Glutamatergic neuron (in vitro differentiated cells): Measurements from ENCODE around the gene DACT2. TPM values are rescaled to one million over a fixed set of nuclear protein-coding genes. Genes with fewer than 3 reads are reported as not detected.
"Not testable (repeated sequence)": the region's sequence is repeated elsewhere in the genome, so short reads cannot be mapped to it uniquely, and the experiment has no call there.

ENCODE experiments used
- DNase-seq: peaks from one replicate; pipeline ENCODE4 v3.0.0; 2022
- H3K27ac Mint-ChIP-seq: one replicate; pipeline ENCODE4 v1.8.0; 2020; ENCODE audit warnings: mild to moderate bottlenecking, mixed read lengths, inconsistent platforms; ENCODE audit not compliant: unreplicated experiment
- H3K27me3 Mint-ChIP-seq: one replicate; pipeline ENCODE4 v1.8.0; 2020; ENCODE audit warnings: mild to moderate bottlenecking, moderate library complexity, mixed read lengths, inconsistent platforms; ENCODE audit not compliant: unreplicated experiment
- H3K36me3 Mint-ChIP-seq: one replicate; pipeline ENCODE4 v1.8.0; 2020; ENCODE audit warnings: mild to moderate bottlenecking, mixed read lengths, inconsistent platforms; ENCODE audit not compliant: unreplicated experiment
- H3K4me1 Mint-ChIP-seq: one replicate; pipeline ENCODE4 v1.8.0; 2020; ENCODE audit warnings: mild to moderate bottlenecking, low read depth, mixed read lengths, inconsistent platforms; ENCODE audit not compliant: unreplicated experiment
- H3K4me3 Mint-ChIP-seq: one replicate; pipeline ENCODE4 v1.8.0; 2020; ENCODE audit warnings: mild to moderate bottlenecking, mixed read lengths, inconsistent platforms; ENCODE audit not compliant: unreplicated experiment
- H3K9me3 Mint-ChIP-seq: one replicate; pipeline ENCODE4 v1.8.0; 2020; ENCODE audit warnings: mild to moderate bottlenecking, moderate library complexity, mixed read lengths, inconsistent platforms; ENCODE audit not compliant: unreplicated experiment
- CTCF ChIP-seq: fragments of 200-600 bp; sonication (generic); IDR thresholded peaks from one replicate; pipeline ENCODE4 v1.5.0; 2021; ENCODE audit not compliant: partially characterized antibody, unreplicated experiment
- total RNA-seq: library from RNA; stranded (reverse); fragmentation: NEBNext Ultra II Directional; extraction: Animal tissue kit (Norgen Biotek cat#: 25700); gene quantifications from one replicate; pipeline ENCODE4 v1.2.1, GENCODE V29; 2021; ENCODE audit not compliant: unreplicated experiment

DACT2 gene
- total RNA-seq, 1 donor from 2014 or later = 0.22 TPM

- Mint-ChIP-seq H3K27ac (no peak overlapping the region), H3K27me3 (peaks cover 4% of the 10 kb centered on the region), H3K9me3 (peaks cover 1% of the 10 kb centered on the region), H3K4me1 (no peaks in the 10 kb centered on the region), H3K4me3 (no peak overlapping the region), H3K36me3 (peaks cover 11% of the 10 kb centered on the region)
- TF ChIP-seq CTCF = no peak
- DNase-seq = no peak
Observed at GRCh38 chr6:168283686-168284025, 35.9 kb downstream of the DACT2 start.

GRCh38 chr6:168282985-168283685 lies 36.4 kb downstream of the DACT2 start:
- Mint-ChIP-seq H3K36me3 (peaks cover 12% of the 10 kb centered on the region), H3K27ac (no peak overlapping the region), H3K27me3 (peaks cover 4% of the 10 kb centered on the region), H3K4me1 (no peaks in the 10 kb centered on the region), H3K4me3 (no peak overlapping the region), H3K9me3 (peaks cover 1% of the 10 kb centered on the region)
- no peak for DNase-seq
- TF ChIP-seq CTCF = no peak

- no peaks in the 10 kb centered on the region for H3K4me1 Mint-ChIP-seq
- peaks cover 4% of the 10 kb centered on the region for H3K27me3 Mint-ChIP-seq
- peaks cover 1% of the 10 kb centered on the region for H3K9me3 Mint-ChIP-seq
- H3K4me3 Mint-ChIP-seq = no peak overlapping the region
- H3K36me3 Mint-ChIP-seq = peaks cover 19% of the 10 kb centered on the region
- no peak for TF ChIP-seq CTCF
- H3K27ac Mint-ChIP-seq = no peak overlapping the region
- no peak for DNase-seq
Observed at GRCh38 chr6:168281826-168282225, 37.8 kb downstream of the DACT2 start.

DNA sequence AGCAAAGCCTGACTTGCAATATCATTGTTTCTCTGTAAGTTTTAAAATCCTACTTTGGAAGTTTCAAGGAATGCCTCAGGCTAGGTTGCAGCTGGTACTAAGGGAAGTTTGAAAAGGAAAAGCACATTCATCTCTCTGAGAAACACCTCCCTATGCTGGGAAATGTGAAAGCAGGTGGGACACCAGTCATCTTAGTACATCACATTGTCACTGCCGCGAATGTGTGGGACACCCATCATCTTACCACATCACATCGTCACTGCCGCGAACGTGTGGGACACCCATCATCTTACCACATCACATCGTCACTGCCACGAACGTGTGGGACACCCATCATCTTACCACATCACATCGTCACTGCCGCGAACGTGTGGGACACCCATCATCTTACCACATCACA lies 38.3 kb downstream of the DACT2 start:
- peaks cover 19% of the 10 kb centered on the region for H3K36me3 Mint-ChIP-seq
- H3K4me1 Mint-ChIP-seq, H3K27ac Mint-ChIP-seq, H3K27me3 Mint-ChIP-seq, H3K9me3 Mint-ChIP-seq, H3K4me3 Mint-ChIP-seq, DNase-seq: not testable (repeated sequence)

GRCh38 chr6:168280899-168281245 lies 38.7 kb downstream of the DACT2 start:
- no peak overlapping the region for H3K27ac Mint-ChIP-seq
- H3K4me3 Mint-ChIP-seq = no peak overlapping the region
- no peak for TF ChIP-seq CTCF
- H3K36me3 Mint-ChIP-seq = peaks cover 17% of the 10 kb centered on the region
- peaks cover 4% of the 10 kb centered on the region for H3K27me3 Mint-ChIP-seq
- peaks cover 1% of the 10 kb centered on the region for H3K9me3 Mint-ChIP-seq
- H3K4me1 Mint-ChIP-seq = no peaks in the 10 kb centered on the region
- DNase-seq = no peak
